Heart left ventricle (tissue), 13 donors: Measurements from ENCODE around the gene PLSCR5.

Experiments
- POLR2A ChIP-seq, 2 donors: fragments of 450-650 bp; IDR thresholded peaks; one replicate each; pipeline ENCODE4 v1.6.1; 2017; ENCODE audit warnings: antibody characterized with exemption in 2 of 2, mild to moderate bottlenecking in 2 of 2, moderate library complexity in 2 of 2
- TF ChIP-seq, protein P1 (sequence below), 12 donors: fragments of 200-600 bp; sonication (generic) in 4 of 12; IDR thresholded peaks; one replicate each; pipeline versions ENCODE4 v1.5.0 to v1.8.0; 2018 to 2022; ENCODE audit warnings: antibody characterized with exemption in 12 of 12, mild to moderate bottlenecking in 5 of 12
- donor health status: ischemic (EF 13 %, LVEDD 7.1; RV severe dilation, severe dysfunction).
- donor health status: DM: no; HTN: yes; CAD: no.
- donor health status: DM: no; HTN: no; CAD: no.
- donor health status: ischemic (EF 25% LVEDD 6.9; RV normal size, moderate dysfunction).
- donor health status: ischemic (EF 25% LVEDD 5.7; RV mildly dilated, moderate dysfunction).
- donor health status: ischemic (EF 35%, LVEDD 5.7; RV mildly dilated, moderate dysfunction).
- donor health status: nonischemic (EF 11% LVEDD 7.7; RV severe dilation, severe dysfunction).
- donor health status: DM: yes; HTN: yes; CAD: no.
- donor health status: PGD.
- donor health status: ischemic (EF 29% LVEDD 5.4; RV normal size, mild dysfunction).
- donor health status: nonischemic (EF 23%, LVEDD 6.1; RV moderate dilation, normal function).

DNA sequence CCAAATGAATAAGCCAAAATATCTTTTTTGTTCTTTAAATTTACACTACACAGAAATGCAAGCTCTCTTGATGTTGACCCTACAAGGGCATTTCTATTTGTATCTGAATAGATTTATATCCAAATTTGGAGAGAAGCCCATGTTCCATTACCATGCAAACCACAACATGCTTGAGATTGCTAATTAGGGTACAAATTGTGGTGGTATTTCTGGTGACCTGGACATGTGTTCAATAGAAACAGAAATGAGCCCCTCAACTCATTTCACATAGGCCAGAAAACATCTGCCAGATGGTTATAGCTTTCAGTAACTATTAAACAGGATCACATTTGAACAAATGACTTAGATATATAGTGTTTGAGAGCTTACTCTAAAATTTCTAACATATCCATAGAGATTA, 23.5 kb upstream of the PLSCR5 start:
- TF ChIP-seq, protein P1, sequence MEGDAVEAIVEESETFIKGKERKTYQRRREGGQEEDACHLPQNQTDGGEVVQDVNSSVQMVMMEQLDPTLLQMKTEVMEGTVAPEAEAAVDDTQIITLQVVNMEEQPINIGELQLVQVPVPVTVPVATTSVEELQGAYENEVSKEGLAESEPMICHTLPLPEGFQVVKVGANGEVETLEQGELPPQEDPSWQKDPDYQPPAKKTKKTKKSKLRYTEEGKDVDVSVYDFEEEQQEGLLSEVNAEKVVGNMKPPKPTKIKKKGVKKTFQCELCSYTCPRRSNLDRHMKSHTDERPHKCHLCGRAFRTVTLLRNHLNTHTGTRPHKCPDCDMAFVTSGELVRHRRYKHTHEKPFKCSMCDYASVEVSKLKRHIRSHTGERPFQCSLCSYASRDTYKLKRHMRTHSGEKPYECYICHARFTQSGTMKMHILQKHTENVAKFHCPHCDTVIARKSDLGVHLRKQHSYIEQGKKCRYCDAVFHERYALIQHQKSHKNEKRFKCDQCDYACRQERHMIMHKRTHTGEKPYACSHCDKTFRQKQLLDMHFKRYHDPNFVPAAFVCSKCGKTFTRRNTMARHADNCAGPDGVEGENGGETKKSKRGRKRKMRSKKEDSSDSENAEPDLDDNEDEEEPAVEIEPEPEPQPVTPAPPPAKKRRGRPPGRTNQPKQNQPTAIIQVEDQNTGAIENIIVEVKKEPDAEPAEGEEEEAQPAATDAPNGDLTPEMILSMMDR (IDR thresholded peaks at IDR 0.05): no peak
- TF ChIP-seq POLR2A (IDR thresholded peaks at IDR 0.05): no peak
